H1 (cell line): Measurements from ENCODE around the gene DCDC2. TPM values are rescaled to one million over a fixed set of nuclear protein-coding genes. Genes with fewer than 3 reads are reported as not detected.

Source experiments
- KDM5A ChIP-seq: fragments of 200-600 bp; IDR thresholded peaks from 2 replicates; pipeline ENCODE4 v1.7.1; 2012; ENCODE audit warnings: mild to moderate bottlenecking, low read length, inconsistent platforms, mixed read lengths
- polyA plus RNA-seq, 7 experiments: library from polyadenylated mRNA; depleted of rRNA in 3 of 7; stranded (reverse) in 5 of 7; unstranded in 2 of 7; fragments of >200 nt in 5 of 7; fragments of 200-250 nt in 2 of 7; gene quantifications; 1 replicate in 5 of 7; 2 replicates in 1 of 7; 4 replicates in 1 of 7; pipeline versions ENCODE4 v1.2.1 to v1.2.3, GENCODE V29; 2011 to 2013; ENCODE audit warnings: missing spikeins in 2 of 7, mixed read lengths in 2 of 7
- total RNA-seq: library from RNA; stranded (reverse); fragmentation: NEBNext Ultra II Directional; extraction: Animal tissue kit (Norgen Biotek cat#: 25700); gene quantifications from 2 replicates; pipeline ENCODE4 v1.2.1, GENCODE V29; 2021
- TF ChIP-seq, protein P1 (sequence below): fragments of 300-600 bp; sonication (generic); IDR thresholded peaks from 2 replicates; pipeline ENCODE4 v1.7.1; 2012; ENCODE audit warnings: low read length, moderate library complexity, mild to moderate bottlenecking, inconsistent platforms; ENCODE audit not compliant: insufficient replicate concordance

Gene DCDC2
- total and polyA plus RNA-seq, 2 of the 8 experiments (the other 6 are each of a cell fraction or from before 2014, with no cell fraction given): 0.03 to 0.15 TPM

- TF ChIP-seq, protein P1, sequence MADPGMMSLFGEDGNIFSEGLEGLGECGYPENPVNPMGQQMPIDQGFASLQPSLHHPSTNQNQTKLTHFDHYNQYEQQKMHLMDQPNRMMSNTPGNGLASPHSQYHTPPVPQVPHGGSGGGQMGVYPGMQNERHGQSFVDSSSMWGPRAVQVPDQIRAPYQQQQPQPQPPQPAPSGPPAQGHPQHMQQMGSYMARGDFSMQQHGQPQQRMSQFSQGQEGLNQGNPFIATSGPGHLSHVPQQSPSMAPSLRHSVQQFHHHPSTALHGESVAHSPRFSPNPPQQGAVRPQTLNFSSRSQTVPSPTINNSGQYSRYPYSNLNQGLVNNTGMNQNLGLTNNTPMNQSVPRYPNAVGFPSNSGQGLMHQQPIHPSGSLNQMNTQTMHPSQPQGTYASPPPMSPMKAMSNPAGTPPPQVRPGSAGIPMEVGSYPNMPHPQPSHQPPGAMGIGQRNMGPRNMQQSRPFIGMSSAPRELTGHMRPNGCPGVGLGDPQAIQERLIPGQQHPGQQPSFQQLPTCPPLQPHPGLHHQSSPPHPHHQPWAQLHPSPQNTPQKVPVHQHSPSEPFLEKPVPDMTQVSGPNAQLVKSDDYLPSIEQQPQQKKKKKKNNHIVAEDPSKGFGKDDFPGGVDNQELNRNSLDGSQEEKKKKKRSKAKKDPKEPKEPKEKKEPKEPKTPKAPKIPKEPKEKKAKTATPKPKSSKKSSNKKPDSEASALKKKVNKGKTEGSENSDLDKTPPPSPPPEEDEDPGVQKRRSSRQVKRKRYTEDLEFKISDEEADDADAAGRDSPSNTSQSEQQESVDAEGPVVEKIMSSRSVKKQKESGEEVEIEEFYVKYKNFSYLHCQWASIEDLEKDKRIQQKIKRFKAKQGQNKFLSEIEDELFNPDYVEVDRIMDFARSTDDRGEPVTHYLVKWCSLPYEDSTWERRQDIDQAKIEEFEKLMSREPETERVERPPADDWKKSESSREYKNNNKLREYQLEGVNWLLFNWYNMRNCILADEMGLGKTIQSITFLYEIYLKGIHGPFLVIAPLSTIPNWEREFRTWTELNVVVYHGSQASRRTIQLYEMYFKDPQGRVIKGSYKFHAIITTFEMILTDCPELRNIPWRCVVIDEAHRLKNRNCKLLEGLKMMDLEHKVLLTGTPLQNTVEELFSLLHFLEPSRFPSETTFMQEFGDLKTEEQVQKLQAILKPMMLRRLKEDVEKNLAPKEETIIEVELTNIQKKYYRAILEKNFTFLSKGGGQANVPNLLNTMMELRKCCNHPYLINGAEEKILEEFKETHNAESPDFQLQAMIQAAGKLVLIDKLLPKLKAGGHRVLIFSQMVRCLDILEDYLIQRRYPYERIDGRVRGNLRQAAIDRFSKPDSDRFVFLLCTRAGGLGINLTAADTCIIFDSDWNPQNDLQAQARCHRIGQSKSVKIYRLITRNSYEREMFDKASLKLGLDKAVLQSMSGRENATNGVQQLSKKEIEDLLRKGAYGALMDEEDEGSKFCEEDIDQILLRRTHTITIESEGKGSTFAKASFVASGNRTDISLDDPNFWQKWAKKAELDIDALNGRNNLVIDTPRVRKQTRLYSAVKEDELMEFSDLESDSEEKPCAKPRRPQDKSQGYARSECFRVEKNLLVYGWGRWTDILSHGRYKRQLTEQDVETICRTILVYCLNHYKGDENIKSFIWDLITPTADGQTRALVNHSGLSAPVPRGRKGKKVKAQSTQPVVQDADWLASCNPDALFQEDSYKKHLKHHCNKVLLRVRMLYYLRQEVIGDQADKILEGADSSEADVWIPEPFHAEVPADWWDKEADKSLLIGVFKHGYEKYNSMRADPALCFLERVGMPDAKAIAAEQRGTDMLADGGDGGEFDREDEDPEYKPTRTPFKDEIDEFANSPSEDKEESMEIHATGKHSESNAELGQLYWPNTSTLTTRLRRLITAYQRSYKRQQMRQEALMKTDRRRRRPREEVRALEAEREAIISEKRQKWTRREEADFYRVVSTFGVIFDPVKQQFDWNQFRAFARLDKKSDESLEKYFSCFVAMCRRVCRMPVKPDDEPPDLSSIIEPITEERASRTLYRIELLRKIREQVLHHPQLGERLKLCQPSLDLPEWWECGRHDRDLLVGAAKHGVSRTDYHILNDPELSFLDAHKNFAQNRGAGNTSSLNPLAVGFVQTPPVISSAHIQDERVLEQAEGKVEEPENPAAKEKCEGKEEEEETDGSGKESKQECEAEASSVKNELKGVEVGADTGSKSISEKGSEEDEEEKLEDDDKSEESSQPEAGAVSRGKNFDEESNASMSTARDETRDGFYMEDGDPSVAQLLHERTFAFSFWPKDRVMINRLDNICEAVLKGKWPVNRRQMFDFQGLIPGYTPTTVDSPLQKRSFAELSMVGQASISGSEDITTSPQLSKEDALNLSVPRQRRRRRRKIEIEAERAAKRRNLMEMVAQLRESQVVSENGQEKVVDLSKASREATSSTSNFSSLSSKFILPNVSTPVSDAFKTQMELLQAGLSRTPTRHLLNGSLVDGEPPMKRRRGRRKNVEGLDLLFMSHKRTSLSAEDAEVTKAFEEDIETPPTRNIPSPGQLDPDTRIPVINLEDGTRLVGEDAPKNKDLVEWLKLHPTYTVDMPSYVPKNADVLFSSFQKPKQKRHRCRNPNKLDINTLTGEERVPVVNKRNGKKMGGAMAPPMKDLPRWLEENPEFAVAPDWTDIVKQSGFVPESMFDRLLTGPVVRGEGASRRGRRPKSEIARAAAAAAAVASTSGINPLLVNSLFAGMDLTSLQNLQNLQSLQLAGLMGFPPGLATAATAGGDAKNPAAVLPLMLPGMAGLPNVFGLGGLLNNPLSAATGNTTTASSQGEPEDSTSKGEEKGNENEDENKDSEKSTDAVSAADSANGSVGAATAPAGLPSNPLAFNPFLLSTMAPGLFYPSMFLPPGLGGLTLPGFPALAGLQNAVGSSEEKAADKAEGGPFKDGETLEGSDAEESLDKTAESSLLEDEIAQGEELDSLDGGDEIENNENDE: no peak
- TF ChIP-seq KDM5A: no peak
Observed at GRCh38 chr6:24344976-24345375, 12.9 kb downstream of the DCDC2 start (continued).
